Hematopoietic multipotent progenitor cell (in vitro differentiated cells): Measurements from ENCODE around the gene EZH1. TPM values are rescaled to one million over a fixed set of nuclear protein-coding genes. Genes with fewer than 3 reads are reported as not detected.

ENCODE experiments used
- DNase-seq, 3 donors: peaks; one replicate each; pipeline ENCODE4 v3.0.0-alpha.2; 2011 to 2015; ENCODE audit warnings: low read depth in 2 of 3, low spot score in 2 of 3
- total RNA-seq: library from RNA; depleted of rRNA; stranded (reverse); fragments of >200 nt; gene quantifications from one replicate; pipeline ENCODE4 v1.2.3, GENCODE V29; 2012

EZH1 gene
- 35.8 TPM for total RNA-seq

DNA sequence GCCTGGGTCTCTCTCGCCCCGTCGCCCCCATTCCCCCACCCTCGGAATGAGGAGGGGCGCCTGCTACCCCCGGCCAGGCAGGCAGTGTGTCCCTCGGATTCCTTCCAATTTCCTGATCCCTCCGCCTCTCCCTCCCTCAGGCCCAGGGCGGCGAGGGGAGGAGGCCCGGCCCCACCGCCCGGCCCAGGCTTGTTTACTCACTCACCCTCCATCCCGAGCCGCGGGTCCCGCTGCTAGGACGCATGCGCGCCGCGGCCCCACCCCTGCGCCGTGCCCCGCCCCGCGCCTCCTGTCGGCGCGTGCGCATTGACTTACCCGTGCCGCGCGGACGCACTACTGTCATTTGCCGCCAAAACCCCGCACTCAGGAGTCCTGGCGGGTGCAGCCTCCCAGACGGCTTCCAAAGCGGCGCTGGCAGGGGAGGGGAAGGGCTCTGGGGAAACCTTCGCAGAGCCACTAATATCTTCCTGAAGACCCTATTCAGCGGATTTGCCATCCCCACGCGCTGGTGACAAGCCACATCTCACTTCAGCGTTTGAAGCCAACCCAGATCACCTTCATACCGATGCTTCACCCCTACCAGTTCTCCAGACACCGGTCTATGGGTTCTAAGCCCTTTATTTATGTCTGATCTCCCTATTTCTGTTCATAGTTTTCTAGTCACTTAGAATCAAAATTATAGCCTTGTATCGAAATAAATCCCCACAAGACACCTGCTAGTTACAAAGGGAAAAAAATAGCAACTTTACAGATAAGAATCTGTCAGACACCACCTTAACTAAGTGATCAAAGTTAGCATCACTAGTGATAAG lies at the start of gene EZH1:
Gene EZH1, minus strand, starts transcription at position 235 of the 812 bp plus-strand sequence. CDS start 16,099 bp downstream, outside the sequence.
- DNase-seq = peak; percentile 83 to 93 (median 90)

DNA sequence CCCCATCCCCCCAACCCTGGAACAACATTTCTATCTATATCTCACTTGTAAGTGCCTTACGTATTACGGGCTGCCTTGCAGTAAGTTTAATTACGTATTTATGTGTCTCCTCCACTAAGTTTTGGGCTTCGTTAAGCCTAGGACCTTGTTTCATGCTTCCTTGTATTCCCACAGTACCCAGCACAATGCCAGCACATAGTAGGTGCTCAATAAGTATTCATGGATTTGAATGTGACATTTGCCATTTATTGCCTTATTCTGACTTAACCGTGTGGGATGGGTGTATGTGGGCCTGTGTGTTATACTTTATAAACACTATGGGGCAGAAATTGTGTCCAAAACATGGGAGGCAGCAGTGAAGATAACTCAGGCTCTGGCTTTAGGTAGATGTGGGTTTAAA lies 47.7 kb upstream of the EZH1 start:
- DNase-seq = no peak

DNA sequence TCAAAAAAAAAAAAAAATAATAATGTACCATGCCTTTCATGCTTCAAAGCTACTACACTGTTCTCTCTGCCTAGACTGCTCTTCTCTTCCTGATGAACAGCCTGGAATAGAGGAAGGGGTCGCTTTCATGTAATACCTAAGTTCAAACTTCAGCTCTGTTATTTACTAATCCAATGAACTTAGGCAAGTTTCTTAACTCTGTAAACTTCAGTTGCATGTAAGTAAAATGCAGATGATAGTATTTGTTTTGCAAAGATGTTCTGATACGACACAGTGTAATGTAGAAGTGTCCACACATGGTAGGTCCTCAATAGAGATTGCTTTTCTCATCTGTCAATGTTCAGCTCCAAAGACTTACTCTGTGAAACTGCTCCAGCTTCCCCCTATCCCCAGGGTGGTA lies 47.1 kb upstream of the EZH1 start:
- no peak for DNase-seq

- no peak for DNase-seq
These were observed 42.4 kb upstream of the EZH1 start for GRCh38 chr17:42787266-42787665.

DNA sequence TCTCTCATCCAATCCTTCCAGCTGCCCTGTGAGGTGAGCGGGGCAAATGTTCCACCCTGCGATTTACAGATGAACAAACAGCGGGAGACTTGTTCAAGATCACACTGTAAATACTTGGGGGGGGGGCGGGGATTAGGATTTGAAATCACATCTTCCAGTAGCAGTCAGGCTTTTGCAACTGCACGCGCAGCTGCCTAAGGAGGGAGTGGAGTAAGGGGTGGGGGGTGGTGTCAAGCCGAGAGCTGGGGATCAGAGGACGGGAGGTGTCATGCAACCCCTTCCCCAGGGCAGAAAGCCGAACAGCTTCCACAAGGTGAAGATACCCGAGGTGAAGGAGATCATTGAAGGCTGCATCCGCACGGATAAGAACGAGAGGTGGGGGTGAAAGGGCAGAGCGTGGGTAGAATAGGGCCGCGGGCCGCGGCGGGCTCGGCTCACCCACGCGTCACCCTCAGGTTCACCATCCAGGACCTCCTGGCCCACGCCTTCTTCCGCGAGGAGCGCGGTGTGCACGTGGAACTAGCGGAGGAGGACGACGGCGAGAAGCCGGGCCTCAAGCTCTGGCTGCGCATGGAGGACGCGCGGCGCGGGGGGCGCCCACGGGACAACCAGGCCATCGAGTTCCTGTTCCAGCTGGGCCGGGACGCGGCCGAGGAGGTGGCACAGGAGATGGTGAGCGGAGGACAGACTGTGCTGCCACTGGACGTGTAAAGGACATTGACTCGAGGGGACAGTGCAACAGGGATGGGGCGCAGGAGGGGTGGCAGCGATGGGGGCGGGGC lies 40.2 kb upstream of the EZH1 start:
- DNase-seq = no peak

GRCh38 chr17:42784409-42784808 lies 39.6 kb upstream of the EZH1 start:
- no peak for DNase-seq

GRCh38 chr17:42783791-42784138 lies 38.9 kb upstream of the EZH1 start:
- no peak for DNase-seq

DNA sequence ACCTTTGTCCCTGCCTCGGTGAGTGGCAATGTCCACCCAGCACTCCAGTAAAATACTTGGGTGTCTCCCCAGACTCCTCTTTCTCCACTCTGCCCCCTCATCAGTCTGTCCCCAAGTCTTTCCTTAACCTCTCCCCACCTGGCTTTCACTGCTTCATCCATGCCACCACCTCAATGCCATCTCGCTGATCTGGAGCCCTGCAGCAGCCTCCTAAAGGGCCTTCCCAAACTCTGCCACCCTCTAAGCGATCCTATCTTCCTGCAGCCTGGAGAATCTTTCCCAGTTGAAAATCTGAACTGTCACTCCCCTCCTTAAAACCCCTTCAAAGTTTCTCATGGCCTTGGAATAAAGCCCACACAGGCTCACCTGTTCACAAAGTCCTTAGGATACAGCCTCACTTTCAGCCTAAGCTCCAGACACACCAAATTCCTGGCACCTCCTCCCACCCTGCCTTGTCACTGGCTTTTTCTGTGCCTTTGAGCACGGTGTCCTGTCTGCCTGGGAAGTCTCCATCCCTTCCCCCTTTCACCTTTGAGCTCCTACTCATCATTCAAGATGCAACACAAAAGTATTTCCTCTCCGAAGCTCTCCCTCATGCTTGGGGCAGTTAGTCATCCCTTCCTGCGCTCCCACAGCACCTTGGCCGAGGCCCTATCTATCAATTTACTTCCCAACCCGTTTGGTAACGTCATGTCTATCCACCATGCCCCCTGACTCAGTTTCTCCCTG lies 38.4 kb upstream of the EZH1 start:
- no peak for DNase-seq

- DNase-seq = no peak
These were observed 37.6 kb upstream of the EZH1 start for GRCh38 chr17:42782166-42783061.

GRCh38 chr17:42781639-42782165 lies 36.9 kb upstream of the EZH1 start:
- DNase-seq = no peak

- DNase-seq = no peak
These were observed 36.2 kb upstream of the EZH1 start for GRCh38 chr17:42780851-42781638.

DNA sequence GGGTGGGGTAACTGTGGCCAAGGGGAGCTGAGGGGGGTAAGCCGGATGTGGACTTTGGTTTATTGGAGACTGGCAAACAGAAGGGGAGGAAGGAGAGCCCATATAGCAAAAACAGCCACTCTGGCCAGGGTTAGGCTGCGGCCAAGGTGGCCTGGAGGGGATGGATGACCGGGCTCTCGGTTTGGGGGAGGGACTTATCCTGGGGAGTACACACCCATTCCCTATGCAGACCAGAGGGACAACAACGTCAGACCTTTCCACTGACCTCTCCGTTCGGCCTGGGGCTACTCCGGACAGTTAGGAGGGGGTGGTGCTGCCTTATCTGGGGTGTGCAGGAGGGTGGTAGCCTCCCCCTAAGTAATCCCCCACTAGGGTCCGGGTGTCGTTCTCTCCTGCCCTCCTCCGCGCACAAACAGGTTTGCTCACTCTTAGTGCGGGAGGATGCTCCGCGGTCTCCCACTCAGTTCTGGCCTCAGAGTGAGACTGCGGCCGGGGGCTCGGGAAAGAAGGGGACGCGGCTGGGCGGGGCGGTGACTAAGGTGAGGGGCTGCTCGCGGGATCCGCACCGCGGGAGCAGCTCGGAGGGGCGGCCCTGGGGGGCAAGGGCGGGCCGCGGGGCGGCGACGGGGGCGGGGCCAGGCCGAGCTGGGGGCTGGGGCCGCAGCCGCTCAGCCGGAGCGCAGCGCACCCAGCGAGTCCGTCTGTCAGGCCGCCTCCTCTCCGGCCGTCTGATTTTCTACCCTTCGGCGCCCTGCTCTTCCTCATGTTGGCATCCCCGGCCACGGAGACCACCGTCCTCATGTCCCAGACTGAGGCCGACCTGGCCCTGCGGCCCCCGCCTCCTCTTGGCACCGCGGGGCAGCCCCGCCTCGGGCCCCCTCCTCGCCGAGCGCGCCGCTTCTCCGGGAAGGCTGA lies 35.4 kb upstream of the EZH1 start, which contains the start of gene WNK4:
Gene WNK4, plus strand, starts transcription at position 675 of the 915 bp plus-strand sequence. Its CDS starts 89 bp downstream, at position 764.
- no peak for DNase-seq

DNA sequence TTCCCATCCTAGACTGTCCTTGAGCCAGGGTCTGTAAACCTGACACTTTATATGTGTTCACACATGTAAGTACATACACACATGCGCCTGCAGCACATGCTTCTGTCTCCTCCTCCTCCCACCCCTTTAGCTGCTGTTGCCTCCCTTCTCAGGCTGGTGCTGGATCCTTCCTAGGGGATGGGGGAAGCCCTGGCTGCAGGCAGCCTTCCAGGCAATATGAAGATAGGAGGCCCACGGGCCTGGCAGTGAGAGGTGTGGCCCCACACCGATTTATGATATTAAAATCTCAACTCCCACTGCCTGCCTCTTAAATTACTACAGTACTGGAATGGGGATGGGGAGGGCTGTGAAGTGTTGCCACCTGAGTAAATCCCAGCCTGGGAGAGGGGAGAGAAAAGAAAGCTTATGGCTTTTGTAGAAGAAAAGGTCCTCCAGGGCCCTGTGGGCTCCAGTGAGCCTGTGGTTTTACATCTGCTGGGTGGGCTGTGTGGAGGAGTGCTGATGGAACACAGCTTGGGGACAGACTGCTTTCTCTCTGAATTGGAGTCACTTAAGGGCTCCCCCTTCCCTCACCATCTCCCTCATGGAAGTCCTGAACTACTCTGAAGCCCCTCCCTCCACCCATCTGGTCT lies 34.6 kb upstream of the EZH1 start:
- DNase-seq = no peak

- no peak for DNase-seq
These were observed 33.7 kb upstream of the EZH1 start for GRCh38 chr17:42778570-42778969.

DNA sequence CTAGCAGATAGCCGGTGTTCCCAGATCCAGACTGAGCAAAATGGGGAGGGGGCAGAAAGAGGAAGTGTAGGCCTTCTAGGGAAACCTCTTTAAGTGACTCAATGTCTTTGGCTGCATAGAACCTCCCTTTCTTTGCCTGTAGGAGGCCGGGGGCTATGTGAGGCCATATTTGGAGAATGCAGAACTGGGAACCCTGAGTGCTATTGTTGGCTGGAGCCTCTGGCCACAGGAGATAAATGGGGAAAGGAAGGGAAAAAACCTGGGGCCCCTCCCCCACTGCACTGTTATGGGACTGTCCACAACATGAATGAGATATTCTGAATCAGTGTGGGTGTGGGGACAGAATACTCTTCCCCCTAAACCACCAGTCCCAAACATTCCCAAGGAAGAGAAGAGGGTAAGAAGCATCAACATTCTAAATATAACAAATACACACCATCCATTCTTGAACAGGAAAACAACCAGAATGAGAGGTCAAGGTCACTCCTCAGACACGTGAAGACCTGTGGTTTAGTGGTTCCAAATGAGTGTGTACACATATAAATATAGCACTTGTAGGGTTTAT lies 30.8 kb upstream of the EZH1 start:
- peak in 1 of 3 donors; percentile 34 for DNase-seq

GRCh38 chr17:42774066-42774745 lies 29.4 kb upstream of the EZH1 start:
- no peak for DNase-seq
